ENCODE data around the gene PRKAR1B. TPM values are rescaled to one million over a fixed set of nuclear protein-coding genes. Genes with fewer than 3 reads are reported as not detected.

The PRKAR1B gene
- total and polyA plus RNA-seq, 2 donors (not counting 1 experiment from before 2014, with no cell fraction given) = 4.5 to 8.6 TPM

- intact Hi-C loops (cut with micrococcal nuclease) = no loop called here
- H3K9ac ChIP-seq (ENCODE audit: low read length) = no peak overlapping the region
- H3K27ac ChIP-seq (ENCODE audit: low read length in 2 of 2) = no peak overlapping the region
- no peaks in the 10 kb centered on the region for H3K27me3 ChIP-seq (replicated peaks in 1 of 4; ENCODE audit: control extremely low read depth in 1 of 4, control insufficient read depth in 3 of 4, insufficient read depth in 4 of 4, low read length in 3 of 4)
- no peak overlapping the region for H2AFZ ChIP-seq (ENCODE audit: insufficient read depth, low read depth, low read length, poor library complexity, severe bottlenecking)
- Mint-ChIP-seq H3K27ac (no peak overlapping the region), H3K9me3 (ENCODE audit: insufficient read depth) (no peaks in the 10 kb centered on the region), H3K4me1 (peaks cover 4% of the 10 kb centered on the region), H3K27me3 (peaks cover 4% of the 10 kb centered on the region), H3K4me3 (no peak overlapping the region)
- ChIA-PET POLR2A (no interaction called here), CTCF (no interaction called here)
- DNase-seq (no peak), ATAC-seq (ENCODE audit: low read depth) (no peak)
- H3K4me3 ChIP-seq (ENCODE audit: control extremely low read depth in 1 of 5, extremely low read depth in 1 of 5, insufficient read depth in 1 of 5, low read depth in 2 of 5, low read length in 4 of 5) = no peak overlapping the region
- H3K4me2 ChIP-seq (replicated peaks; ENCODE audit: low read depth, low read length, poor library complexity, severe bottlenecking) = no peak overlapping the region
- no peaks in the 10 kb centered on the region for H3K79me2 ChIP-seq (ENCODE audit: control insufficient read depth, insufficient read depth, low read length)
- TF ChIP-seq EZH2 (IDR thresholded peaks at IDR 0.05; ENCODE audit: borderline replicate concordance, insufficient read depth, low read depth, low read length, poor library complexity, severe bottlenecking) = no peak
- TF ChIP-seq CTCF (IDR thresholded peaks at IDR 0.05) = no peak
- 93% methylated on average over 11 of the region's 17 CpGs for WGBS (ENCODE audit: insufficient coverage)
- no peaks in the 10 kb centered on the region for H3K36me3 ChIP-seq (replicated peaks in 1 of 2; ENCODE audit: control extremely low read depth in 1 of 2, control insufficient read depth in 1 of 2, extremely low read depth in 1 of 2, insufficient read depth in 2 of 2, low read length in 1 of 2)
- no peaks in the 10 kb centered on the region for H4K20me1 ChIP-seq (ENCODE audit: control insufficient read depth, insufficient read depth, low read length, poor library complexity, severe bottlenecking)
- no peaks in the 10 kb centered on the region for H3K4me1 ChIP-seq (ENCODE audit: control insufficient read depth in 2 of 2, insufficient read depth in 2 of 2, low read length in 2 of 2)
- peaks cover 0 to 24% (median 0%) of the 10 kb centered on the region in 3 donors for H3K9me3 ChIP-seq (ENCODE audit: control extremely low read depth in 1 of 3, control insufficient read depth in 2 of 3, insufficient read depth in 1 of 3, low read length in 2 of 3)
Measured at GRCh38 chr7:539731-540411, 187.2 kb downstream of the PRKAR1B start.

GRCh38 chr7:538764-539685 lies 188.1 kb downstream of the PRKAR1B start:
- Mint-ChIP-seq H3K4me1 (peaks cover 4% of the 10 kb centered on the region), H3K9me3 (ENCODE audit: insufficient read depth) (no peaks in the 10 kb centered on the region), H3K27ac (no peak overlapping the region), H3K27me3 (peaks cover 5% of the 10 kb centered on the region), H3K4me3 (no peak overlapping the region)
- DNase-seq (no peak), ATAC-seq (ENCODE audit: low read depth) (no peak)
- no peak overlapping the region for H2AFZ ChIP-seq (ENCODE audit: insufficient read depth, low read depth, low read length, poor library complexity, severe bottlenecking)
- no peaks in the 10 kb centered on the region for H3K27me3 ChIP-seq (replicated peaks in 1 of 4; ENCODE audit: control extremely low read depth in 1 of 4, control insufficient read depth in 3 of 4, insufficient read depth in 4 of 4, low read length in 3 of 4)
- no peak overlapping the region for H3K9ac ChIP-seq (ENCODE audit: low read length)
- peaks cover 0 to 27% (median 0%) of the 10 kb centered on the region in 3 donors for H3K9me3 ChIP-seq (ENCODE audit: control extremely low read depth in 1 of 3, control insufficient read depth in 2 of 3, insufficient read depth in 1 of 3, low read length in 2 of 3)
- H3K4me2 ChIP-seq (replicated peaks; ENCODE audit: low read depth, low read length, poor library complexity, severe bottlenecking) = no peak overlapping the region
- no peak overlapping the region for H3K4me3 ChIP-seq (ENCODE audit: control extremely low read depth in 1 of 5, extremely low read depth in 1 of 5, insufficient read depth in 1 of 5, low read depth in 2 of 5, low read length in 4 of 5)
- no peaks in the 10 kb centered on the region for H4K20me1 ChIP-seq (ENCODE audit: control insufficient read depth, insufficient read depth, low read length, poor library complexity, severe bottlenecking)
- H3K4me1 ChIP-seq (ENCODE audit: control insufficient read depth in 2 of 2, insufficient read depth in 2 of 2, low read length in 2 of 2) = no peaks in the 10 kb centered on the region
- intact Hi-C loops (cut with micrococcal nuclease) = no loop called here
- ChIA-PET POLR2A (no interaction called here), CTCF (no interaction called here)
- TF ChIP-seq CTCF (IDR thresholded peaks at IDR 0.05) (no peak), EZH2 (IDR thresholded peaks at IDR 0.05; ENCODE audit: borderline replicate concordance, insufficient read depth, low read depth, low read length, poor library complexity, severe bottlenecking) (no peak)
- 75% methylated on average over 25 of the region's 37 CpGs for whole genome bisulfite sequencing (ENCODE audit: insufficient coverage)
- no peaks in the 10 kb centered on the region for H3K79me2 ChIP-seq (ENCODE audit: control insufficient read depth, insufficient read depth, low read length)
- no peak overlapping the region for H3K27ac ChIP-seq (ENCODE audit: low read length in 2 of 2)
- H3K36me3 ChIP-seq (replicated peaks in 1 of 2; ENCODE audit: control extremely low read depth in 1 of 2, control insufficient read depth in 1 of 2, extremely low read depth in 1 of 2, insufficient read depth in 2 of 2, low read length in 1 of 2) = no peaks in the 10 kb centered on the region

Measured in B cell (primary cell).